Measurements from ENCODE around the gene RCBTB1. TPM values are rescaled to one million over a fixed set of nuclear protein-coding genes. Genes with fewer than 3 reads are reported as not detected.

Gene RCBTB1
- total RNA-seq, 2 donors from 2014 or later, result 13.0 to 21.3 TPM

GRCh38 chr13:49533591-49534269 lies 51.6 kb downstream of the RCBTB1 start:
- Mint-ChIP-seq H3K36me3 (no peaks in the 10 kb centered on the region), H3K4me3 (no peak overlapping the region)
- DNase-seq (ENCODE audit: low spot score), result no peak

GRCh38 chr13:49533011-49533410 lies 52.3 kb downstream of the RCBTB1 start:
- Mint-ChIP-seq H3K36me3 (no peaks in the 10 kb centered on the region), H3K27ac (no peak overlapping the region)

More at GRCh38 chr13:49533591-49534269, 51.6 kb downstream of the RCBTB1 start:
- Mint-ChIP-seq H3K9me3 (no peaks in the 10 kb centered on the region), H3K27me3 (no peaks in the 10 kb centered on the region), H3K27ac (no peak overlapping the region), H3K4me1 (ENCODE audit: low read depth in 2 of 2) (peaks cover 3 to 5% of the 10 kb centered on the region in 2 donors)
- no peak for ATAC-seq

GRCh38 chr13:49532593-49532992 lies 52.8 kb downstream of the RCBTB1 start:
- Mint-ChIP-seq H3K27me3 (no peaks in the 10 kb centered on the region), H3K36me3 (no peaks in the 10 kb centered on the region), H3K4me1 (ENCODE audit: low read depth in 2 of 2) (peaks cover 3 to 5% of the 10 kb centered on the region in 2 donors), H3K27ac (no peak overlapping the region), H3K9me3 (no peaks in the 10 kb centered on the region), H3K4me3 (no peak overlapping the region)
- ATAC-seq (no peak), DNase-seq (ENCODE audit: low spot score) (no peak)

More at GRCh38 chr13:49533011-49533410, 52.3 kb downstream of the RCBTB1 start:
- ATAC-seq (no peak), DNase-seq (ENCODE audit: low spot score) (no peak)
- Mint-ChIP-seq H3K4me1 (ENCODE audit: low read depth in 2 of 2) (peaks cover 3 to 5% of the 10 kb centered on the region in 2 donors), H3K27me3 (no peaks in the 10 kb centered on the region), H3K4me3 (no peak overlapping the region), H3K9me3 (no peaks in the 10 kb centered on the region)

GRCh38 chr13:49530457-49530856 lies 54.9 kb downstream of the RCBTB1 start:
- no peak overlapping the region for H3K27ac Mint-ChIP-seq
- no peak overlapping the region for H3K4me3 Mint-ChIP-seq
- H3K9me3 Mint-ChIP-seq, result no peaks in the 10 kb centered on the region
- no peak for ATAC-seq
- H3K36me3 Mint-ChIP-seq, result no peaks in the 10 kb centered on the region
- no peak for DNase-seq (ENCODE audit: low spot score)
- peaks cover 3 to 5% of the 10 kb centered on the region in 2 donors for H3K4me1 Mint-ChIP-seq (ENCODE audit: low read depth in 2 of 2)
- no peaks in the 10 kb centered on the region for H3K27me3 Mint-ChIP-seq

- H3K27ac Mint-ChIP-seq, result no peak overlapping the region
- DNase-seq (ENCODE audit: low spot score) (no peak), ATAC-seq (no peak)
- H3K4me1 Mint-ChIP-seq (ENCODE audit: low read depth in 2 of 2), result peaks cover 3 to 9% of the 10 kb centered on the region in 2 donors
- no peaks in the 10 kb centered on the region for H3K27me3 Mint-ChIP-seq
- no peaks in the 10 kb centered on the region for H3K9me3 Mint-ChIP-seq
- H3K4me3 Mint-ChIP-seq, result no peak overlapping the region
- peaks cover under 1% of the 10 kb centered on the region for H3K36me3 Mint-ChIP-seq
These were observed 57.2 kb downstream of the RCBTB1 start for GRCh38 chr13:49528161-49528560.

GRCh38 chr13:49527123-49527522 lies 58.2 kb downstream of the RCBTB1 start:
- H3K27ac Mint-ChIP-seq, result no peak overlapping the region
- peaks cover 3 to 9% of the 10 kb centered on the region in 2 donors for H3K4me1 Mint-ChIP-seq (ENCODE audit: low read depth in 2 of 2)
- H3K9me3 Mint-ChIP-seq, result no peaks in the 10 kb centered on the region
- H3K36me3 Mint-ChIP-seq, result peaks cover 4% of the 10 kb centered on the region
- no peaks in the 10 kb centered on the region for H3K27me3 Mint-ChIP-seq
- ATAC-seq, result no peak
- no peak overlapping the region for H3K4me3 Mint-ChIP-seq
- no peak for DNase-seq (ENCODE audit: low spot score)

GRCh38 chr13:49524740-49525501 lies 60.4 kb downstream of the RCBTB1 start:
- Mint-ChIP-seq H3K27ac (no peak overlapping the region), H3K9me3 (no peaks in the 10 kb centered on the region), H3K4me1 (ENCODE audit: low read depth in 2 of 2) (peaks cover 0 to 4% of the 10 kb centered on the region in 2 donors), H3K36me3 (peaks cover 11% of the 10 kb centered on the region), H3K4me3 (no peak overlapping the region), H3K27me3 (no peaks in the 10 kb centered on the region)
- peak in 1 of 2 donors; percentile 46 for ATAC-seq
- DNase-seq (ENCODE audit: low spot score), result no peak

- Mint-ChIP-seq H3K27ac (no peak overlapping the region), H3K27me3 (no peaks in the 10 kb centered on the region), H3K4me1 (ENCODE audit: low read depth in 2 of 2) (peaks cover 4 to 5% of the 10 kb centered on the region in 2 donors), H3K9me3 (no peaks in the 10 kb centered on the region), H3K36me3 (peaks cover 24% of the 10 kb centered on the region), H3K4me3 (no peak overlapping the region)
- no peak for DNase-seq (ENCODE audit: low spot score)
- ATAC-seq, result no peak
These were observed 64.1 kb downstream of the RCBTB1 start for GRCh38 chr13:49521224-49521623.

GRCh38 chr13:49517461-49517860 lies 67.9 kb downstream of the RCBTB1 start:
- no peak for DNase-seq (ENCODE audit: low spot score)
- H3K27ac Mint-ChIP-seq, result no peak overlapping the region

GRCh38 chr13:49516467-49516866 lies 68.9 kb downstream of the RCBTB1 start:
- no peak for DNase-seq (ENCODE audit: low spot score)
- Mint-ChIP-seq H3K27me3 (no peaks in the 10 kb centered on the region), H3K27ac (no peak overlapping the region), H3K4me3 (no peak overlapping the region), H3K9me3 (no peaks in the 10 kb centered on the region), H3K4me1 (ENCODE audit: low read depth in 2 of 2) (peaks cover 0 to 9% of the 10 kb centered on the region in 2 donors), H3K36me3 (peaks cover 32% of the 10 kb centered on the region)
- no peak for ATAC-seq

More at GRCh38 chr13:49517461-49517860, 67.9 kb downstream of the RCBTB1 start:
- H3K4me1 Mint-ChIP-seq (ENCODE audit: low read depth in 2 of 2), result peaks cover 0 to 9% of the 10 kb centered on the region in 2 donors
- H3K4me3 Mint-ChIP-seq, result no peak overlapping the region
- ATAC-seq, result no peak
- no peaks in the 10 kb centered on the region for H3K27me3 Mint-ChIP-seq
- H3K36me3 Mint-ChIP-seq, result peaks cover 34% of the 10 kb centered on the region
- no peaks in the 10 kb centered on the region for H3K9me3 Mint-ChIP-seq

GRCh38 chr13:49512578-49512977 lies 72.8 kb downstream of the RCBTB1 start:
- no peak for DNase-seq (ENCODE audit: low spot score)
- H3K27ac Mint-ChIP-seq, result no peak overlapping the region
- H3K4me3 Mint-ChIP-seq, result no peak overlapping the region
- H3K9me3 Mint-ChIP-seq, result no peaks in the 10 kb centered on the region
- peaks cover 3 to 8% of the 10 kb centered on the region in 2 donors for H3K4me1 Mint-ChIP-seq (ENCODE audit: low read depth in 2 of 2)
- H3K27me3 Mint-ChIP-seq, result no peaks in the 10 kb centered on the region
- ATAC-seq, result no peak
- H3K36me3 Mint-ChIP-seq, result peaks cover 31% of the 10 kb centered on the region

GRCh38 chr13:49503951-49504350 lies 81.4 kb downstream of the RCBTB1 start:
- Mint-ChIP-seq H3K9me3 (no peaks in the 10 kb centered on the region), H3K36me3 (peaks cover 15% of the 10 kb centered on the region), H3K4me1 (ENCODE audit: low read depth in 2 of 2) (peaks cover 31 to 34% of the 10 kb centered on the region in 2 donors), H3K4me3 (no peak overlapping the region), H3K27ac (no peak overlapping the region), H3K27me3 (no peaks in the 10 kb centered on the region)
- no peak for DNase-seq (ENCODE audit: low spot score)
- no peak for ATAC-seq

- Mint-ChIP-seq H3K4me3 (peak overlapping the region; percentile 36), H3K27me3 (no peaks in the 10 kb centered on the region), H3K36me3 (peaks cover 22% of the 10 kb centered on the region), H3K4me1 (ENCODE audit: low read depth in 2 of 2) (peaks cover 41 to 42% of the 10 kb centered on the region in 2 donors), H3K9me3 (no peaks in the 10 kb centered on the region), H3K27ac (peak overlapping the region in 1 of 2 donors; percentile 30)
- peak; percentile 55 for DNase-seq (ENCODE audit: low spot score)
- no peak for ATAC-seq
These were observed 82.4 kb downstream of the RCBTB1 start for GRCh38 chr13:49502954-49503353.

All from natural killer cell treated with Interleukin-12 subunit alpha and Interleukin-12 subunit beta and Interleukin-15 and Interleukin-18, amount 100 ng/mL, for 72 hours (primary cell).